Measurements from ENCODE around the gene SHD. TPM values are rescaled to one million over a fixed set of nuclear protein-coding genes. Genes with fewer than 3 reads are reported as not detected.

The SHD gene
- total RNA-seq, 1 donor from 2014 or later: 4.8 TPM

GRCh38 chr19:4294389-4294788 lies 15.3 kb downstream of the SHD start:
- no peaks in the 10 kb centered on the region for H3K27me3 Mint-ChIP-seq (ENCODE audit: low read depth)
- no peak overlapping the region for H3K27ac Mint-ChIP-seq
- no peaks in the 10 kb centered on the region for H3K36me3 Mint-ChIP-seq
- H3K4me3 Mint-ChIP-seq: no peak overlapping the region
- DNase-seq (ENCODE audit: low spot score in 2 of 2, unreplicated experiment in 2 of 2): no peak
- no peaks in the 10 kb centered on the region for H3K4me1 Mint-ChIP-seq
- no peaks in the 10 kb centered on the region for H3K9me3 Mint-ChIP-seq
- TF ChIP-seq CTCF (IDR thresholded peaks at IDR 0.05; ENCODE audit: unreplicated experiment): no peak

GRCh38 chr19:4295972-4296771 lies 17.1 kb downstream of the SHD start:
- Mint-ChIP-seq H3K4me3 (no peak overlapping the region), H3K9me3 (no peaks in the 10 kb centered on the region), H3K27ac (no peak overlapping the region), H3K4me1 (no peaks in the 10 kb centered on the region), H3K36me3 (no peaks in the 10 kb centered on the region), H3K27me3 (ENCODE audit: low read depth) (no peaks in the 10 kb centered on the region)
- no peak for DNase-seq (ENCODE audit: low spot score in 2 of 2, unreplicated experiment in 2 of 2)
- TF ChIP-seq CTCF (IDR thresholded peaks at IDR 0.05; ENCODE audit: unreplicated experiment): no peak

GRCh38 chr19:4297901-4298809 lies 19.1 kb downstream of the SHD start:
- H3K27me3 Mint-ChIP-seq (ENCODE audit: low read depth): no peaks in the 10 kb centered on the region
- H3K4me3 Mint-ChIP-seq: no peak overlapping the region
- peaks cover 6% of the 10 kb centered on the region for H3K4me1 Mint-ChIP-seq
- TF ChIP-seq CTCF (IDR thresholded peaks at IDR 0.05; ENCODE audit: unreplicated experiment): no peak
- no peak overlapping the region for H3K27ac Mint-ChIP-seq
- no peak for DNase-seq (ENCODE audit: low spot score in 2 of 2, unreplicated experiment in 2 of 2)
- H3K36me3 Mint-ChIP-seq: no peaks in the 10 kb centered on the region
- no peaks in the 10 kb centered on the region for H3K9me3 Mint-ChIP-seq

- DNase-seq (ENCODE audit: low spot score in 2 of 2, unreplicated experiment in 2 of 2): no peak
- Mint-ChIP-seq H3K27ac (no peak overlapping the region), H3K4me3 (no peak overlapping the region), H3K36me3 (no peaks in the 10 kb centered on the region), H3K9me3 (no peaks in the 10 kb centered on the region), H3K27me3 (ENCODE audit: low read depth) (no peaks in the 10 kb centered on the region), H3K4me1 (peaks cover 6% of the 10 kb centered on the region)
- no peak for TF ChIP-seq CTCF (IDR thresholded peaks at IDR 0.05; ENCODE audit: unreplicated experiment)
Measured at GRCh38 chr19:4298810-4299550, 19.9 kb downstream of the SHD start.

GRCh38 chr19:4300589-4300988 lies 21.5 kb downstream of the SHD start:
- Mint-ChIP-seq H3K27ac (no peak overlapping the region), H3K4me3 (no peak overlapping the region), H3K9me3 (no peaks in the 10 kb centered on the region), H3K27me3 (ENCODE audit: low read depth) (no peaks in the 10 kb centered on the region), H3K36me3 (no peaks in the 10 kb centered on the region), H3K4me1 (peaks cover 6% of the 10 kb centered on the region)
- no peak for DNase-seq (ENCODE audit: low spot score in 2 of 2, unreplicated experiment in 2 of 2)
- no peak for TF ChIP-seq CTCF (IDR thresholded peaks at IDR 0.05; ENCODE audit: unreplicated experiment)

All from mesothelial cell of epicardium (in vitro differentiated cells).